Muscle of arm (tissue), 12 donors: Measurements from ENCODE around the gene UBE2E3. TPM values are rescaled to one million over a fixed set of nuclear protein-coding genes. Genes with fewer than 3 reads are reported as not detected.
A peak's percentile ranks its signal among the peaks of the same experiment; 100 is the strongest.

ENCODE experiments used
- DNase-seq: peaks from one replicate; pipeline ENCODE4 v3.0.0-alpha.2; 2013
- polyA plus RNA-seq, 12 donors: library from polyadenylated mRNA; unstranded; fragments of 120-200 nt; gene quantifications; one replicate each; pipeline ENCODE4 v1.2.1, GENCODE V29; 2013; ENCODE audit not compliant: insufficient read length in 12 of 12

Gene UBE2E3
- polyA plus RNA-seq, 12 donors, result 81.8 to 178 (median 151) TPM; not detected in 1

DNA sequence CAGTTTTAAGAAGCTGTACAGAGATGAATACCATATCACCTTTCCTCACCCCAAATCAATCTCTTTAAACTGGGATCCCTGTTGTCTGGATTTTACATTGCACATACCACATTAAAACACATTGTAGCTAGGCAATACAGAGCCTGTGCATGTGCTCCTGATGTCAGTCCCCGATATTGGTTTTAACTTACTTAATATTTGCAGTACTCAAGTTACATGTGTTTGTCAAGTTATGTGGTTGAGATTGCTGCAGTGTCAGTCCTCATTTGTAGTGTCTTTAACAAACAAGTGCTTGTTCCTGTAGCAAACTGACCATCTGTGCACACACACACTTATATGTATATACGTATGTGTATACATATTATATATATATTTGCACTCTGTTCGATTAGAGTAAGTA, 10.4 kb upstream of the UBE2E3 start:
- DNase-seq, result no peak

DNA sequence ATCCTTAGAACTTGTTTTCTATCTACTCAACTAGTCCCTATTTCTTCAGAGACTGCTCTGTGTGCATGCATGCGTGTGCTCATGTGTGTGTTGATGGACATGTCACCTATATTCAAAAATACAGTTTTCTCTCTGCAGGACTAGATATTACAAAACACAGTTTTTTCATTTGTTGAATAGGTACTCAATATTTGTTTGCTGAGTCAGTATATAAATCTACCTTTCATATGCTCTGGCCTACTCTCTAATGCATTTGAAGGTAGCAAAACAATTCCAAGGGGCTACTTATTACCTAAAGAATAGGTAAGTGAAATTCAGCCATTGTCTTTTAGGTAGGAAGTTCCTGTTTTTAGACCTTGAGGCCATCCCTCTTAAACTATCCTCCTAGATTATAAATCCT, 8.6 kb upstream of the UBE2E3 start:
- DNase-seq, result no peak

DNA sequence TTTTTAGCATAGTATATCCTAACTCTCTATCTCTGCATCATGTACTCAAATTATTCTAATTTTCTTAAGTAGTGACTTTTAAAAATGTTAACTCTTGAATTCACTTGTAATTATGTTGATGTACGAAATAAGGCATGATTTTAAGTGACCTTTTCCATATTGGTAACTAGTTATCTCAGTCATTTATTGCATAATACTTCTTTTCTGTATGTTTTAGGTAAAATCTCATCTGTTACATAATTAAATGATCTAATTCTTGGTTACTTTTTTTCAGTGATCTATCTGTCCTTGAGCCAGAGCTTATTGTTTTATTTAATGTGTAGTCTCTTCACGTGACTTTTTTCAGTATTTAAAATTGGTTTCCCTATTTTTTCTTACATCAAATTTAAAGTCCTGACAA, 4.8 kb upstream of the UBE2E3 start:
- no peak for DNase-seq

DNA sequence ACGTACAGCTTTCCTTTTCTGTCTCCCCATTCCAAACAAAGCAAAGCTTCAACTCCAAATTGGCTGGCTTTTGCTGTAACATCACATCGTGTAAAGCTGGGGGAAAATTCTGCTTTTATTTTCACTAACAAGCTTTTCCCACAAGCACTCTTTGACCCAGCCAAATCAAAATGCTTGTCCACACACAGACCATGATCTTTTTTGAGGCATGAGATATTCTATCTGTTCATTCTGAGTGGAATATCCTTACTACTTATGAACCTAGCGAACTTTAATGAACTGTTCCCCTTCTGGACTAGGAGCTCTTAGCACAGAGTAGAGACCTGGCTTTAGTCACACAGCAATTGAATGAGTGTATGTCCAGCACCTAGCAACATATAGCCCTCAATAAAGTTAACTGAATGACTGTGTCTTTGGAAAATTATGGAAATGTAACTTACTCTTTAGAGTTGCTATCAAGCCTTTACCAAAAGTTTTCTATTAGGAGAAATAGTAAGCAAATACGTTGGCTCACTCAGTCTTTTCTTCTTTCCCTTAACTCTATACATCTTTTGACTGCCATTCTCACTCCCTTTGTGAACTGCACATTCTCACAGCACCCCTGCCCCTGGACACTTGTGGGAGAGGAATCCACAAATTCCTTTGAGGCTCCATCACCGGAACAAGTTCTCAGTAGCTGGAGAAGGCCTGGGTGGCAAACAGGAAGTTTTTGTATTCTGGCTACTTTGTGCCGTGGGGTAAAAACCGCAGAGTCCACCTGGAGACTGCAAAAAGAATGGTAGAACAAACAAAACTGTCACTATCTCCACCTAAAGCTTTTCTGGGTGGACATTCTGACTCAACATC, 1.3 kb upstream of the UBE2E3 start:
- DNase-seq, result peak; percentile 19

DNA sequence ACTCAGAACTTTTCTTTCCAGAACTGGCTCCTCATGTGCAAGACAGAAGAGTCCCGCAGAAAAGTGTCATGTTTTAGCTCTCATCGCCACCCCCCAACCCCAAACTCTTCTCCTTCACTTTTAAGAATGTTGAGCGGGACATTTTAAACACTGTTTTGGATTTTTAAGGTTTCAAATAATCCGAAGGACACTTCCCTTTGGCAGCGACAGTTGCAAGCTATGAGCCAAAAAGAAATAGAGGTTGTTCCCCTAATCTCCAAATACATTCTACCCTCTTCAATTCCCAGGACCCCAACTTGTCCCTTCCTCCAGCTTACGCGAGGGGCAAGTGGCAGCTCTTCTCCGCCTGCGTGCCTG, 678 bp upstream of the UBE2E3 start:
- DNase-seq, result peak; percentile 49

DNA sequence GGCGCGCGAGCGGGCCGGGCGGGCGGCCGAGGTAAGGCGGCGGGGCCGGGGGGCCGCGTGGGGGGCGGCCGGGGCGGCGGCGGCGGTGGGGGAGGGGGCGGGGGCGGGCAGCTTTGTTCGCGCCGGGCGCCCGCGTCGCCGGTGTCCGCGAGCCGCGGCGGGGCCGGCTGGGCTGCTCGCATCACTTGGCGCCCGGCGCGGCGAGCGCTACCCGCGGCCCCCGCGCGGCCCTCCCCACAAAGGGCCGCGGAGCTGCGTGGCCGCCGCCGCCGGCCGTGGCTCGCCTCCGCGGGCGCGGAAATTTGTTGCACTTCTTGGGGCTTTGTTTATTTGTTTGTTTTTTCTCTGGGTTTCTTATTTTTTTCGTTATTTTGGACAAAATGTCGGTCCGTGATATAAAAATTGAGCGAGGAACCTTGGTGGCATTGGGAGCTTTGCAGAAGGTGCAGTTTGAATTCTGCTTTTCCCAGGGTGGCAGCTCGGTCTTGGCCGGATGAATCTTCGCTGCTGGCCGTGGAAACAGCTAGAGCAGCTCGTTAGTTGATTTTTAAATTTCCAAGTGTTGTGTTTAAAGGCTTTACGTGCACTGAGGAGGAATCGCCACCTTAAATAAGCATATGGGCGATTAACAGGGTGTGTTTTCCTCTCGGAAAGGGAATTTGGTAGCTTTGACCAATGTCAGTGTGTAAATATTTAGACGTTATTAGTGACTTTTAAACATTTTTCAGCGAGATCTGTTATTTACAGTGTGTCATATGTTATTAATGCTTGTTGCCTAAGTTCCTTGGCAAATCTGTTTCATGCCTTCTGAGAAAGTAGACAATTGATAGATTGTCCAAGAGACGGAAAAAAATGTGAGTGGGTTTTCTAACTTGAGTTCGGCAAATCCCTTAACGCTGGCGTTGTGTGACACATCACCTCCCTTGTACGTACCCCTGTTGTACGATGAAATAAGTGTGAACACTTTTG, 822 bp downstream of the UBE2E3 start:
- peak; percentile 48 for DNase-seq

DNA sequence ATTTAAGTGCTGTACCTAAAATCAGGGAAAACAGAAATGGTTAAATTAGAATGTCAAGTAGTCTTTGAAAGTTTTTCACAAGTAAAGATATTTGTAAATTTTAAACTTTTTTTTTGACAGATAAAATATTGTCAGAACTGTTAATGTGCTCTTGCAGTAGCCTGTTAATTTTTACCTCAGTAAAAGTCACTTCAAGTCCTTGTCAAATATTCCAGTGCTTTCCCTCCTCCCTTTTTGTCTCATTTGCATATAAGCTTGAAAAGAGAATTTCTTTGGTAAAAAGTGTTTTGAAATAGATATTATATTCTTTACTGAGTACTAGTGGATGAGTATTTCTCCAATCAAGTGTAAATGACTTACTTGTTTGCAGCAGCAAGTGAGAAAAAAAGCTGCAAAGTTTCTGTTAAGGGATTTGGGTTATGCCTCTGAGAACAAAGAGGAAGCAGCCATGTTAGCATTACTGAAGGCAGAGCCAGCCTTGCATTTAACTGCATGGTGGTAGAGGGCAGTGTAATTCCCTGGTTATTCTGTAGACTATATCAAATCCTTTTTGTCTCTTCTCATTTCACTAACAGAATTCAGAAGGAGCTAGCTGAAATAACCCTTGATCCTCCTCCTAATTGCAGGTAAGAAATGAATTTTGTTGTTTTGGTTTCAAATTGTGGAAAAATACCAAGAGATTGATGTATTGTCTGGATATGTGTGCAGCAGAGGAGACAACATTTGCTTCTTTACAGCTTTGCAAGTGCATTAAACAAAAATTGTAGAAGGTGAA, 3.2 kb downstream of the UBE2E3 start:
- peak; percentile 54 for DNase-seq

DNA sequence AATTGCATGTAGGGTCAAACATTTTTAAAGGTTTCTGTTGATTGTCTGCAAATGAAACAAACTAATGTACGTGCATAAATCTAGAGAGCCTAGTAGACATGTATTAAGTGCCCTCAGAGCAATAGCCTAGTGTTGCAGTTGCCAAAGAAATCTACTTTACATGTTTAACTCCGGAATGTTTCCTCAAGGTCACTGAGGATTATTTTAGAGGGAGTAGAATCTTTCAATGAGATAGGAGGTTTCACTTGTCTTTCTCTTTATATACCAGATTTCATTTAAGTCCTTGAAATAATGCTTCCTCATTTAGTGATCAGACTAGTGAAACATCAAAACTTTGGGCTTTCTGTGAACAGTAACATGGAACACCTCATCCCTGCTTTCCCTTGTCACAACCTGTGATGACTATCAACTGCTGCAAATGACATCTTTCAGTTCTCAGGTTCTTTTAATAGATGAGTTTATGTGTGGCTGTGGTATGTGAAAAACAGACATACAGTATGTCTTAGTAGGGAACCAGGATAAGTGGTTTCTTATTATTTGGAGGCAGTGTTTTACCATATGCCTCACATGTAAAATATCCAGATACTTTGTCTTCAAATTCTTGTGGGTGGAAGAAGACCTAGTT, 5.5 kb downstream of the UBE2E3 start:
- DNase-seq, result no peak

DNA sequence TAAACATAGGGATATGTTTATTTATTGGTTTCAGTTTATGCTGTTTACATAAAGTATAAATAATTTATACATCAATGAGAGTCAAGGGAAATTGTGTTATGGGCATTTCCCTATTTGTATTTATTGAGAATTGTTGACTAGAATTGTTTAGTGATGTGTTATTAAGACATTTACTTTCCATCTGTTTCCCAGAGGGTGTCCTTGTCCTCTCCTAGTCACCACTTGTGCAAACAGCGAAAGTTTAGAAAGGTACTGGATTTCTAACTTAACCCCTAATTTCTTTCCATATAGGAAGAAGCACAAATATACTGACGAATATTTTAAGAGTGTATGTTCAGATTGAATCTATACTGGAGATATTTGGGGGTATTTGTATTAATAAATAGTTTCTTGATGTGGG, 6.7 kb downstream of the UBE2E3 start:
- no peak for DNase-seq

DNA sequence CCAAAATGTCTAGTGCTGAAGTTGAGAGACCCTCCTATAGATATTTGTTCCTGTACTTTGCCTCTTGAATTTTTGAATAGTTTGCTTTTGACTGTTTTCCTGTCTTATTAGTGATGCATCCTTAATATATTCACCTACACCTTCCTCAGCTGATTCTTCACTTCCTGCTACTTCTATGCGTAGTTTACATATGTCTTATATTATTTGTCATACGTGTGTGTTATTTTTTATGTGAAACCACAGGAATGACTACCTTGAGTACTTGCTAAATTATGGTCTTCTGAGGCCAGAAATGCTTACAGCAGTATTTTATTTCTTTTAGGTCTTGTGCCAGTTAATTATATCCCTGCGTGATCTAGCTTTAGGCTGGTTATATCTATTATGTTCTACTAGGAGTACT, 9.9 kb downstream of the UBE2E3 start:
- DNase-seq, result no peak

DNA sequence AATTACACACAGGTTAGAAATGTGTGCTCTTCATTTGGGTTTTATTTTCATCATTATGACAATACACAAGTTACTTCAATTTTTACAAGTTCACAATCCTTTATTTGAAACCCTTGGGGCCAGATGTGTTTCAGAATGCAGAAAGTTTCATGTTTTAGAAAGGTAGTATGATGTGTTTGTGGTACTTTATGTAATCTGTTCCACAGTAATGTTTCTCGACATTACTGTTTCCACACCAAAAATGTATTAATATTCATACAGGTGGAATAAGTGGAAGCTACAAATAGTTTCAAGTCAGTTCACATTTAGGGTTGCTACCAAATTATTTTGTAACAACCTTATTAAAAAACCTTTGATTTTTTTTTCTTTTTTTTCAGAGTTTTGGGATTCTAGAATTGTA, 10.4 kb downstream of the UBE2E3 start:
- DNase-seq, result no peak

DNA sequence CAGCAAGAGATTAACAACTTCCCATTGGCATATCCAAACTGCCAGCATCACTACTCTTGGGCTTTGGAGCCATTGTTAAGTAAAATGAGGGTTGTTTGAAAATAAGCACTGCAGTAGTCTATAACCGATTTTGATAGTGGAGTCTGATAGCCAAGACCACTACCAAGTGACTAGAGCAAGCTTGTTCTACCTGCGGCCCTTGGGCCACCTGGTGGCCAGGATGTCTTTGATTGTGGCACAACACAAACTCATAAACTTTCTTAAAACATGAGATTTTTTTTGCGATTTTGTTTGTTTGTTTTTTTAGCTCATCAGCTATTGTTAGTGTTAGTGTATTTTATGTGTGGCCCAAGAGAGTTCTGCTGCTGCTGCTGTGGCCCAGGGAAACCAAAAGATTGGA, 11.0 kb downstream of the UBE2E3 start:
- no peak for DNase-seq

DNA sequence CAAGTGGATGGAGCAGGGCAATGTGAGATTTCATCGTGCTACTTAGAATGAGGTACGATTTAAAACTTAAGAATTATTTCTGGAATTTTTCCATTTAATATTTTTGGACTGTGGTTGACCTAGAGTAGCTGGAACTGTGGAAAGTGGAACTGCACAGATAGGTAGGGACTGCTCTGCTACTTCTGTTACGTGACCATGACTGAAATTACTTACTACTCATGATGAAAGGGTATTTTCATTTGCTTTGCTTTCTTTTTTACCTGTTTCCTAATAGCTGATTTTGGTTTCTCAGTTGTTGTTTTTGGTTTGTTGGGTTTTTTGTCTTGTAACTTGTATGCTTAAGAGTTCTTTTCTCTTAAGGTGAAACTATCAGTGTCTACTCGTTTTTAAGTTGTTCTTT, 11.4 kb downstream of the UBE2E3 start:
- DNase-seq, result no peak

DNA sequence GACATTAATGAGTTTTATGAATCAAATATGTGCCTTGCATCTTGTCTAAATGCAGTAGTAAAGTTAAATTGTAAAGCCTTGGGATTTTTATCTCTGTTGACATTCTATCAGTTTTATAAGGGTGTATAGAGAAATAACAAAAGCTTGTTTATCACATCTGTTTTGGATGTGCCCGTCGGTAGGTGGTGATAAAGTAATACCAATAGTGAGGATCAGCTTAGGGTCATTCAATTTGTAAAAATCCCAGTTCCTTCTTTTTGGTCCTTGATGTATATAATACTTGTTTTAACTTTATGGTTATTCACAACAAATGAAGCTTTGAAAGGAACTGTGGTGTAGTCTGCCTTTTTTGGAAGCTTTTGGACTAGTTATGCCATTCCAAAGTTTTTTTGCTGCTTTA, 12.6 kb downstream of the UBE2E3 start:
- DNase-seq, result no peak

DNA sequence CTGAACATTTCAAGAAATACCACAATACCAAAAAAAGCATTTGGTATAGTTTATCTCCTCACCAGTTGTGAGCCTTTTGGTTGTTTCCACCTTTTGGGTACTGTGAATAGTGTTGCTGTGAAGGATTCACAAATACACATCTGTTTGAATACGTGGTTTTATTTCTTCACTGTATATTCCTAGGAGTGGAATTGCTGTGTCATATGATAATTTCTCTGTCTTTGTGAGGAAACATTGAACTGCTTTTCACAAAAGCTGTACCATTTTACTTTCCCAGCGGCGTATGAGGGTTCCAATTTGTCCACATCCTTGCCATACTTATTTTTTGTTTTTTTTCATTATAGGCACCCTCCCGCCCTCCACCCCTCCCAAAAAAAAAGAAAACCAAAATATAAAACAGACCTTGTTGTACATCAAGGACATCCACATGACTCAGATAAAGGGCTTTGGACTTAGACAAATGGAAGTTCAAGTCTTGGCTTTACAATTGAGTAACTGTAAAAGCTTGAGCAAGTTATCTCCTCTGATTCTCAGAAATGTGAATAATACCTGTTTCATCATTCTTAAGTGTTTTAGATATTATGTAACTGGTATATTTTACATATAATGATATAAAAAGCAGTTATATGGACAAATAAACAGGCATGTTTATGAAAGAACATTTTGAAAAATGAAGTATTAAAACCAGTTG, 19.0 kb downstream of the UBE2E3 start:
- no peak for DNase-seq

DNA sequence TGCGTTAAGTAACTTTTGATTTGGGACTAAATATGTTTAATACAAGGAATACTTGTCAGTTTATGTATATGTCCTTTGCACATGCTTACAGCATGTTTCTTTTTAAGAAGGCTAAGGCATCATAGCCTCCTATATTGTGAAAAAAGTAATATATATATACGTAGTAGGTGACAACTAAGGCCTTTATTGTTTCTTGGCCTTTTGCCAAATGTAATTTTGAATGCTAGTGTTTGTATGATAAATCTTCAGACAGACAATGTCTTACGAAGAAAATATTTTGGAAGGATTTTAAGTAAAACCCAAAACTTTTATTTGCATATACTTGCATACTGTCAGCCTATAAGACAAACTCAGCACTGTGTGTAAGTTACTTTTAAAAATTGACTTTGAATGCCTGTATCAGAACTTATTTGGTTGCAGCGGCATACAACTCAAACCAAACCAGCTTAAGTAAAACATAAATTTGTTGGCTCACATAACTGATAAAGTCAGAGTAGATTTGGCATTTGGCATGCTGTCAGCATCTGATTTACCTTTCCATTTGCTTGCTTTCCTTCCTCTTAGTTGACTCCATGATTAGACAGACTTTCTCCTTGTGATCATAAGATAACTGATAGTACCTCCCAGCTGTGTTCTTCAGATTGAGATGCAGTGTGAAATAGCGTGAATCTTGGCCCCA, 24.4 kb downstream of the UBE2E3 start:
- DNase-seq, result no peak

DNA sequence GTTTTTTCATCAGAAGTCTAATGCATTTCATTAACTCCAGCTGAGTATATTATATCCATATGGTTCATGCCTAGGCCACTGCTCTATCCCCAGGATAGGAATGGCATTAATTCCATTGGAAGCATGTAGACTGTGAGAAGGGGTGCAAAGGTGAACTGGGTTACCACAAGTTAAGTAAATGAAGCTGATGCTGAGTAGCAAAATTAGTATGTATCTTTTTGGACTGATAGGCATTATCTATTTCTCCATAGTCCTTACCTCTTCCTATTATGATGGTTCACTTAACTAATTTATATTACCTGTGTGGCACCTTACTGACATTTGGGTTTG, 24.9 kb downstream of the UBE2E3 start:
- DNase-seq, result no peak

DNA sequence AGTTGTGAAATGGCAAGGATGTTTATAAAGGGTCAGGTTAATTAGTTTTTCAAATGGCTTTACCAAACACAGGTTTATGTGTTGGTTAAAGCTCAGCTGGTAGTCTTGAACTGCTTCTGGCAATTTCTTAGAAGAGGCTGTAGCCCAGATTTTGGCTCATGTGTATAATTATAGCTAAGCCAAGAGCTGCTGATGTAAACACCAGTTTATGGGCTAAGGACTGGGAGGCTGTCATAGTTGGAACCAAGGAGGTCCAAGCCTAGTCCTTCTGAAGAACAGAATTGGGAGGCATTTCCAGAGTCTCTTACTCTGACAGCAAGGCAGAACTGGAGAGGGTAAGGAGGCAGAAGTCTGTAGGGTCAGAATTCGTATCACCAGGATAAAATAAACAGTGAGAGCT, 25.4 kb downstream of the UBE2E3 start:
- no peak for DNase-seq

DNA sequence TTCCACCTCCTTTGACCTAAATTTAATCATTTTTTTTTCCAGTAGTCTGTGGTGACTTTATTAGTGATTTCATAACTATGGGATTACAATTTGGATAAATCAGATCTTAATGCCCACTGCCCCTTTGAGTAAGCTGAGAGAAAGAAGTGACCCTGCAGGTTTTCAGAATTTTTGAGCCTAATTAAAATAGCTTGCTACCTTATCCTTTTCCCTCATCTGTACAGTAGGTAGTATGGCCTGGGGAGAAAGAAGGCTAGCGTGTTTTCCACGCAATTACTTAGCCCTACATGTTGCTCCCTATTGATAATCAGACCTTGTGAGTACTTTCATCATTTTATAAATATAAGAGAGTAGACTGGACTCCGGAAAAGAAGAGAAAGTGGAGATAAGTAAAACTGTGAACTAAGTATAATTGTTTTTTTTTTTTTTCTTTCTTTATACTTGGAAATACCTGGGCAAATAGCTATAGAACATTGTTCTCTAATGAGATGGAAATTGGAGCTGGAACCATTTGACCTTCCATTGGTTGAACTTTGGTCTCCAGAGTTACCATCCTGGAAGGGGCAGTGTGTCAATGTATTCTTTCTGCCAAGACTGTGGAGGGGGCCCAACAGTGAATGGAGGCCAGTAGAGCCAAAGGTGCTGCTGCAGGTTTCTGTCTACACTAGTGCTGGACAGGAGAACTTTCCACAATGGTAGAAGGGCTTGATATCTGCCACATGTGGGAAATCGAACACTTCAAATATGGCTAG, 26.9 kb downstream of the UBE2E3 start:
- DNase-seq, result no peak

DNA sequence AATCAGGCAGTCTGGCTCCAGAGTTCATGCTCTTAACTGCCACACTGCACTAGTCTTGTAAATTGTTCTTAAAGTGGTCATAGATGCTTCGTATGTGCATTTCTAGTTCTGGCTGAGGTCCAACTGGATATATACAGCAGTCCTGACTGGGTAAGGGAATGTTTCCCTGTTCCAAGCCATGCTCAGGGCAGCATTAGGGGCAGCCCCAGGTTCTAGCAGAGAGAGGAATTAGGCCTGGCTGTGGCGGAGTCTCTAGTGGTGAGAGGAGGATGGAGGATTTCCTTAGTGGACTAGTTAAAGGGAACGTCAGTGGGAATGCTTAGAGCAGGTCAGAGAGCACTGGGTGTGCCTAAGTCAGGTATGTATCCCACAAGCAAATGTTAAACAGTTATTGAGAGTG, 28.0 kb downstream of the UBE2E3 start:
- DNase-seq, result no peak
